Measurements from ENCODE around the gene LNX1.

GRCh38 chr4:53520116-53520515 is 71.2 kb downstream of the LNX1 start:
- TF ChIP-seq CTCF (IDR thresholded peaks at IDR 0.05; ENCODE audit: extremely low read depth in 1 of 2, insufficient read depth in 1 of 2, low read depth in 1 of 2, low read length in 2 of 2) (no peak), POLR2AphosphoS5 (IDR thresholded peaks at IDR 0.05; ENCODE audit: insufficient read depth, low read depth, low read length) (no peak), EZH2 (IDR thresholded peaks at IDR 0.05; ENCODE audit: borderline replicate concordance, low read depth, low read length, severe bottlenecking) (no peak), MAX (IDR thresholded peaks at IDR 0.05; ENCODE audit: insufficient read depth, insufficient read length) (no peak), POLR2A (IDR thresholded peaks at IDR 0.05; ENCODE audit: low read depth, low read length) (no peak), JUN (IDR thresholded peaks at IDR 0.05; ENCODE audit: borderline replicate concordance, insufficient read depth, insufficient read length, low read depth) (no peak), MYC (IDR thresholded peaks at IDR 0.05; ENCODE audit: low read depth, low read length) (no peak), FOS (IDR thresholded peaks at IDR 0.05; ENCODE audit: borderline replicate concordance, insufficient read depth, low read length) (no peak)

Measured in endothelial cell of umbilical vein (primary cell).